HG03469 (cell line): ENCODE measurements around the gene DCP1A.
A peak's percentile ranks its signal among the peaks of the same experiment; 100 is the strongest.
"Not testable (repeated sequence)": the region's sequence is repeated elsewhere in the genome, so short reads cannot be mapped to it uniquely, and the experiment has no call there.

ENCODE experiments used
- ATAC-seq: cut with Tn5 transposase; IDR thresholded peaks from one replicate; pipeline ENCODE4 v1.9.1; 2021; ENCODE audit warnings: mild to moderate bottlenecking, moderate library complexity, moderate number of reproducible peaks; ENCODE audit not compliant: unreplicated experiment

The DCP1A gene

GRCh38 chr3:53347261-53348064, at the start of gene DCP1A:
TSS of gene DCP1A (minus strand) at chr3:53347543. CDS start at chr3:53347517, 26 bp downstream.
- ATAC-seq, result peak; percentile 83

- ATAC-seq, result no peak
These were observed 37.4 kb upstream of the DCP1A start for GRCh38 chr3:53384465-53385423.

DNA sequence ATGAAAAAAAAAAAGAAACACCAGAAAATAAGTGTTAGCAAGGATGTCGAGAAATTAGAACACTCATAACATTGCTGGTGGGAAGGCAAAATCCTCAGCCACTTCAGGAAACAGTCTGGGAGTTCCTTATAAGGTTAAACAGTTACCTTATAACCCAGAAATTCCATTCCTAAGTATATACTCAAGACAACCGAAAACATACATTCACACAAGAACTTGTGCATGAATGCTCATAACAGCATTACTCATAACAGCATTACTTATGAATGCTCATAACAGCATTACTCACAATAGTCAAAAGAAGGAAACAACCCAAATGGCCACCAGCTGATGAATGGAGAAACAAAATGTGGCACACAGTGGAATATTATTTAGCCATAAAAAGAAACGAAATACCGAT, 34.8 kb upstream of the DCP1A start:
- no peak for ATAC-seq

- ATAC-seq, result no peak
These were observed 33.0 kb upstream of the DCP1A start for GRCh38 chr3:53380306-53380705.

GRCh38 chr3:53379898-53380297, 32.6 kb upstream of the DCP1A start:
- no peak for ATAC-seq

GRCh38 chr3:53377794-53378193, 30.5 kb upstream of the DCP1A start:
- no peak for ATAC-seq

- ATAC-seq, result no peak
These were observed 29.3 kb upstream of the DCP1A start for GRCh38 chr3:53376679-53377078.

DNA sequence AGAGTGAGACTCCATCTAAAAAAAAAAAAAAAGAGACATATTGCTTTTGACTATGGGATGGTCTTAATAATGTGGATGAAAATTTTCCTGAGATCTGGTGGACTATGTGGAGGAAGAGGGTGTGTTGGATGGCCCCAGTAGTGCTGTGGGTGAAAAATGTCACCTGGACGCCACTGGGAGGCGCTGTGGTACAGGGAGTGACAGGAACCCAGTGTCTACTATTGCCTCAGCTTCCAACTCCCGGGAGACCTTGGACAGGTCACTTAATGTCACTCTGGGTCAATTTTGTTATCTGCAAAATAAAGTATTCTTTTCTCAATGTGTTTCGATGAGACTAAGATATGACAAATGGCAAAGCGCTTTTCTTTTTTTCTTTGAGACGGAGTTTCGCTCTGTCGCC, 27.7 kb upstream of the DCP1A start:
- ATAC-seq, result no peak

DNA sequence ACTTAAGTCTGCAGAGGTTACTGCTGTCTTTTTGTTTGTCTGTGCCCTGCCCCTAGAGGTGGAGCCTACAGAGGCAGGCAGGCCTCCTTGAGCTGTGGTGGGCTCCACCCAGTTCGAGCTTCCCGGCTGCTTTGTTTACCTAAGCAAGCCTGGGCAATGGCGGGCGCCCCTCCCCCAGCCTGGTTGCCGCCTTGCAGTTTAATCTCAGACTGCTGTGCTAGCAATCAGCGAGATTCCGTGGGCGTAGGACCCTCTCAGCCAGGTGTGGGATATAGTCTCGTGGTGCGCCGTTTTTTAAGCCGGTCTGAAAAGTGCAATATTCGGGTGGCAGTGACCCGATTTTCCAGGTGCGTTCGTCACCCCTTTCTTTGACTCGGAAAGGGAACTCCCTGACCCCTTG, 23.4 kb upstream of the DCP1A start:
- ATAC-seq, result not testable (repeated sequence)

GRCh38 chr3:53361852-53362251, 14.5 kb upstream of the DCP1A start:
- ATAC-seq, result no peak

GRCh38 chr3:53357458-53357857, 10.1 kb upstream of the DCP1A start:
- no peak for ATAC-seq

GRCh38 chr3:53354945-53355498, 7.7 kb upstream of the DCP1A start:
- no peak for ATAC-seq

DNA sequence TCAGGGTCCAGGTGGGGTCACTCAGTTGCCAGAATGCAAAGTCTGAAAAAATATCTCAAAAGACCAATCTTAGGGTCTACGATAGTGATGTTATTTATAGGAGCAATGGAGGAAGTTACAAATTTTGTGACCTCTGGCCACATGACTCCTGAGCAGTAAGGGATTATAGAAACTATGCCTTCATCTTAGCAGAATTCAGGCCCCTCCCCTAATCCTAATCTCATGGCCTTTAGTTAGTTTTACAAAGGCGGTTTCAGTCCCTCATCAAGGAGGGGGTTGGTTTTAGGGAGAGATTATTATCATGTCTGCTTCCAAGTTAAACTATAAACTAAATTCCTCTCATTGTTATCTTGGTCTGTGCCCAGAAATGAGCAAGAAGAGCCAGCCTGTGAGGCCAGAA, 5.9 kb upstream of the DCP1A start:
- ATAC-seq, result no peak

GRCh38 chr3:53350652-53351051, 3.3 kb upstream of the DCP1A start:
- no peak for ATAC-seq

GRCh38 chr3:53348118-53348517, 775 bp upstream of the DCP1A start:
- ATAC-seq, result not testable (repeated sequence)

GRCh38 chr3:53346922-53347260, 452 bp downstream of the DCP1A start:
- no peak for ATAC-seq

GRCh38 chr3:53346514-53346913, 829 bp downstream of the DCP1A start:
- no peak for ATAC-seq

DNA sequence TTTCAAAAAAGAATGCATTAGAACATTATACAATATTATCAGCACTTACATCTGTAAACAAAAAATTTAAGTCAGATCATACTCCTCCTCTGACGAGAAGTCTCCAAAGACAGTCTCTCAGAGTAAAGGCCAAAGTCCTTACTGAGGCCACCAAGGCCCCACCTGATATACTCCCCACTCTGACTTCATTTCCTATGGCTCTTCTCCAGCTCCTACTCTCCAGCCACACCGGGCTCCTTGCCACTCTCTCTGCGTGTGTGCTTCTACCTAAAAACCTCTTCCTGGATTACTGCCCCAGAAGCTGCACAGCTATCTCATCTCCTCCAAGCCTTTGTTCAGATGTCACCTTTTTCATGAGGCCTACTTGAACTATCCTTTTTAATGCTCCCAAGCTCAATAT, 5.0 kb downstream of the DCP1A start:
- no peak for ATAC-seq

- ATAC-seq, result no peak
These were observed 10.0 kb downstream of the DCP1A start for GRCh38 chr3:53337167-53337940.

- ATAC-seq, result no peak
These were observed 12.6 kb downstream of the DCP1A start for GRCh38 chr3:53334742-53335141.

DNA sequence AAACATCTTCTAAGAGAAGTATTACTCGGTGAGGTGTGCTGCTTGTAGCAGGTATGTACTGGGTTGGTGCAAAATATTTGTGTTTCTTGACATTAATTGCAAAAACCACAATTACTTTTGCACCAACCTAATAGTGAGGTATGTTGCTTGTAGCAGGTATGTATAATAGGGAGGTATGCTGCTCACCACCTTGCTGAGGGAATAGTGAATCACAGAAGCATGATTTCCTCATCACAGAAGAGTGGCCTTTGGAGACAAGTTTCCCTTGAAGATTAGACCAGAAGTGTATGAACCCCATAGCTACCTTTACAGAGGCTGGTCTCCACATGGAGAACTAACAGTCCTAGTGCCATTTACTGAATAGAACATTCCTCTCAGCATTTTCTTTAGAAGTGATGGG, 15.5 kb downstream of the DCP1A start:
- no peak for ATAC-seq
